ENCODE measurements around the gene RNF183. TPM values are rescaled to one million over a fixed set of nuclear protein-coding genes. Genes with fewer than 3 reads are reported as not detected.

RNF183 gene
- total and polyA plus RNA-seq, 7 donors = 2.3 TPM; not detected in 6

GRCh38 chr9:113307396-113307975 is 4.3 kb upstream of the RNF183 start:
- TF ChIP-seq POLR2A (IDR thresholded peaks at IDR 0.05) = no peak
- no peak for TF ChIP-seq EP300 (IDR thresholded peaks at IDR 0.05)
- no peak for TF ChIP-seq POLR2AphosphoS5 (IDR thresholded peaks at IDR 0.05)
- TF ChIP-seq CTCF (IDR thresholded peaks at IDR 0.05) = no peak
- intact Hi-C loops (cut with DNase I) = no loop called here
- 73 to 77% methylated on average over 8 of the region's 8 CpGs for WGBS, 2 donors

GRCh38 chr9:113306566-113306965 is 3.4 kb upstream of the RNF183 start:
- no peaks in the 10 kb centered on the region for H3K27me3 ChIP-seq
- no peaks in the 10 kb centered on the region for H3K9me3 ChIP-seq
- 93 to 94% methylated on average over 1 of the region's 1 CpG for WGBS, 2 donors
- intact Hi-C loops (cut with DNase I) = no loop called here
- no peak overlapping the region for H3K27ac ChIP-seq
- TF ChIP-seq POLR2A (IDR thresholded peaks at IDR 0.05) (no peak), EP300 (IDR thresholded peaks at IDR 0.05) (no peak), POLR2AphosphoS5 (IDR thresholded peaks at IDR 0.05) (no peak), CTCF (IDR thresholded peaks at IDR 0.05) (no peak)
- no peaks in the 10 kb centered on the region for H3K36me3 ChIP-seq
- DNase-seq = no peak
- H3K4me1 ChIP-seq = peaks cover 0 to 6% (median 2%) of the 10 kb centered on the region in 4 donors
- H3K4me3 ChIP-seq = no peak overlapping the region

More at GRCh38 chr9:113307396-113307975, 4.3 kb upstream of the RNF183 start:
- Histone ChIP-seq H3K9me3 (no peaks in the 10 kb centered on the region), H3K27ac (no peak overlapping the region), H3K4me1 (peaks cover 0 to 6% (median 2%) of the 10 kb centered on the region in 4 donors), H3K4me3 (no peak overlapping the region), H3K36me3 (no peaks in the 10 kb centered on the region), H3K27me3 (no peaks in the 10 kb centered on the region)
- DNase-seq = no peak

GRCh38 chr9:113301548-113301947 is 1.6 kb downstream of the RNF183 start:
- no peak overlapping the region for H3K4me3 ChIP-seq
- H3K4me1 ChIP-seq = no peaks in the 10 kb centered on the region
- H3K9me3 ChIP-seq = no peaks in the 10 kb centered on the region
- H3K27me3 ChIP-seq = no peaks in the 10 kb centered on the region
- DNase-seq = no peak
- no peak overlapping the region for H3K27ac ChIP-seq
- intact Hi-C loops (cut with DNase I) = no loop called here
- no peaks in the 10 kb centered on the region for H3K36me3 ChIP-seq
- WGBS, 2 donors = 91 to 94% methylated on average over 8 of the region's 8 CpGs
- TF ChIP-seq CTCF (IDR thresholded peaks at IDR 0.05) (no peak), POLR2AphosphoS5 (IDR thresholded peaks at IDR 0.05) (no peak), EP300 (IDR thresholded peaks at IDR 0.05) (no peak), POLR2A (IDR thresholded peaks at IDR 0.05) (no peak)

GRCh38 chr9:113299800-113300292 is 3.3 kb downstream of the RNF183 start:
- H3K36me3 ChIP-seq = no peaks in the 10 kb centered on the region
- no peaks in the 10 kb centered on the region for H3K4me1 ChIP-seq
- no peaks in the 10 kb centered on the region for H3K27me3 ChIP-seq
- TF ChIP-seq CTCF (IDR thresholded peaks at IDR 0.05) (no peak), EP300 (IDR thresholded peaks at IDR 0.05) (no peak), POLR2A (IDR thresholded peaks at IDR 0.05) (no peak), POLR2AphosphoS5 (IDR thresholded peaks at IDR 0.05) (no peak)
- H3K4me3 ChIP-seq = no peak overlapping the region
- no peaks in the 10 kb centered on the region for H3K9me3 ChIP-seq
- H3K27ac ChIP-seq = no peak overlapping the region
- intact Hi-C loops (cut with DNase I) = no loop called here
- WGBS, 2 donors = 24 to 39% methylated on average over 8 of the region's 8 CpGs
- DNase-seq = no peak
